NCI-H510A treated with DMSO at 0.1 percent for 48 hours (cell line): Measurements from ENCODE around the gene CYLD.
A peak's percentile ranks its signal among the peaks of the same experiment; 100 is the strongest.

ENCODE experiments used
- DNase-seq: peaks from one replicate; lab custom pipeline; 2025; lab: John Stamatoyannopoulos, UW

Gene CYLD

GRCh38 chr16:50711862-50712559 lies 29.9 kb upstream of the CYLD start:
- DNase-seq = peak; percentile 45

- DNase-seq = no peak
Observed at GRCh38 chr16:50712560-50712898, 29.4 kb upstream of the CYLD start.

- DNase-seq = no peak
Observed at GRCh38 chr16:50712956-50713355, 28.9 kb upstream of the CYLD start.

GRCh38 chr16:50717091-50717490 lies 24.8 kb upstream of the CYLD start:
- no peak for DNase-seq

- no peak for DNase-seq
Observed at GRCh38 chr16:50717494-50717893, 24.4 kb upstream of the CYLD start.

GRCh38 chr16:50718061-50718760 lies 23.7 kb upstream of the CYLD start:
- DNase-seq = no peak

GRCh38 chr16:50718761-50719400 lies 23.0 kb upstream of the CYLD start:
- no peak for DNase-seq

GRCh38 chr16:50719401-50720337 lies 22.2 kb upstream of the CYLD start:
- DNase-seq = no peak

GRCh38 chr16:50721549-50722404 lies 20.1 kb upstream of the CYLD start:
- DNase-seq = no peak

GRCh38 chr16:50722405-50722737 lies 19.5 kb upstream of the CYLD start:
- DNase-seq = no peak

- DNase-seq = no peak
Observed at GRCh38 chr16:50722960-50723359, 18.9 kb upstream of the CYLD start.

- DNase-seq = no peak
Observed at GRCh38 chr16:50724306-50724705, 17.6 kb upstream of the CYLD start.

- DNase-seq = no peak
Observed at GRCh38 chr16:50731130-50731988, 10.5 kb upstream of the CYLD start.

- DNase-seq = no peak
Observed at GRCh38 chr16:50731989-50732832, 9.7 kb upstream of the CYLD start.

GRCh38 chr16:50733468-50733867 lies 8.4 kb upstream of the CYLD start:
- no peak for DNase-seq

- no peak for DNase-seq
Observed at GRCh38 chr16:50735629-50736122, 6.2 kb upstream of the CYLD start.

GRCh38 chr16:50736448-50736847 lies 5.4 kb upstream of the CYLD start:
- DNase-seq = no peak

- DNase-seq = no peak
Observed at GRCh38 chr16:50737420-50737959, 4.4 kb upstream of the CYLD start.

GRCh38 chr16:50739031-50739430 lies 2.9 kb upstream of the CYLD start:
- no peak for DNase-seq
